ENCODE data around the gene CCL27. TPM values are rescaled to one million over a fixed set of nuclear protein-coding genes. Genes with fewer than 3 reads are reported as not detected.
A peak's percentile ranks its signal among the peaks of the same experiment; 100 is the strongest.

Gene CCL27
- total RNA-seq, 1 donor from 2014 or later = 0.52 TPM

DNA sequence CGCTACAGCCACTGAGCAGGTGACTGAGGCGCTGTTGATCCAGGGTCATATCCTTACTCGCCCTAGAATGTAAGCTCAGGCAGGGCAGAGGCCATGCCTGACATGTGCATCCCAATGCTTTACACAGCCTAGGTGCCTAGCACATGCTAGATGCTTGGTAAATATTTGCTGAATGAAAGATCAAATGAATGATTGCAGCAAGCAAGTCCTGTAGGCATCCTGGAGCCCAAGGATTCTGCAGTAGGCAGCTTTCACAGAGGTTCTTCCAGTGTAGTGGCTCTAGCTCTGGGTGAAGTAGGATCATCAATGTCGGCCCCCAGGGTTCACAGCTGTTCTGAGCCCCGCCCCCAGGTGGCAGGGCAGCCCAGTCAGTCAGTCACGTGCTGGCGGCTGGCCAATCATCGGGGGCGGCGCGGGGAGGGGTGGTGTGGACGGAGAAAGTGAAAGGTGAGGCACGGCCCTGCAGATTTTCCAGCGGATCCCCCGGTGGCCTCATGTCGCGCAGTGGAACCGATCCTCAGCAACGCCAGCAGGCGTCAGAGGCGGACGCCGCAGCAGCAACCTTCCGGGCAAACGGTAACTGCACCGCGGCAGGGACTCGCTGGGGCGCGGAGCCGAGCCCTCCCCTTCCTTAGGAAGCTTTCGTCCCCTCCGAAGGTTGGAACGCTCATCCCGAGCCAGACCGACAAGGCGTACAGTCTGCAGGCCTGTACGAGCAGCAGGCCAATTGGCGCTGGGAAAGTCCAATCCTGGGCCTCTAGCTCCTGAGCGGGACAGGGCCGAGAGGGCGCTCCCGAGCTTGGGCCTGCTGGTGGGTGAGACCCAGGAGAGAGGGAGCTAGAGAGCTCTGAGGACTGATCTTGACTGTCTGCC is 16.0 kb downstream of the CCL27 start, which contains the start of gene GALT:
Gene GALT (plus strand): TSS at position 465 of the 873 bp plus-strand sequence. CDS start 30 bp downstream, at position 495.
- FAIRE-seq (peak; percentile 17), DNase-seq (ENCODE audit: low read depth) (peak; percentile 73)
- Mint-ChIP-seq H3K4me3 (ENCODE audit: unreplicated experiment) (peak within 1 kb of the TSS; percentile 90), H3K4me1 (ENCODE audit: low read depth, unreplicated experiment) (peaks cover 15% of the 10 kb centered on the region), H3K9me3 (ENCODE audit: unreplicated experiment) (no peaks in the 10 kb centered on the region), H3K27me3 (ENCODE audit: low read depth, unreplicated experiment) (no peaks in the 10 kb centered on the region), H3K36me3 (ENCODE audit: low read depth, unreplicated experiment) (peaks cover 4% of the 10 kb centered on the region), H3K27ac (ENCODE audit: unreplicated experiment) (peak within 1 kb of the TSS; percentile 34)
- Histone ChIP-seq H3K27ac (ENCODE audit: low read depth, low read length) (peak within 1 kb of the TSS; percentile 54), H3K4me3 (ENCODE audit: insufficient read depth, low read depth, low read length) (peak within 1 kb of the TSS; percentile 85), H2AFZ (ENCODE audit: low read depth, low read length) (peak within 1 kb of the TSS; percentile 99), H3K4me1 (ENCODE audit: insufficient read depth, low read length) (peaks cover 21% of the 10 kb centered on the region), H3K9me3 (ENCODE audit: insufficient read depth, low read depth, low read length) (no peaks in the 10 kb centered on the region), H3K4me2 (ENCODE audit: low read length) (peak within 1 kb of the TSS; percentile 99), H3K27me3 (ENCODE audit: insufficient read depth, low read length) (no peaks in the 10 kb centered on the region), H4K20me1 (ENCODE audit: insufficient read depth, low read length) (peaks cover 4% of the 10 kb centered on the region), H3K79me2 (ENCODE audit: insufficient read depth, low read length) (peaks cover 8% of the 10 kb centered on the region), H3K9ac (ENCODE audit: low read length) (peak within 1 kb of the TSS; percentile 89), H3K36me3 (ENCODE audit: insufficient read depth, low read length) (no peaks in the 10 kb centered on the region)
- TF ChIP-seq, protein P1, sequence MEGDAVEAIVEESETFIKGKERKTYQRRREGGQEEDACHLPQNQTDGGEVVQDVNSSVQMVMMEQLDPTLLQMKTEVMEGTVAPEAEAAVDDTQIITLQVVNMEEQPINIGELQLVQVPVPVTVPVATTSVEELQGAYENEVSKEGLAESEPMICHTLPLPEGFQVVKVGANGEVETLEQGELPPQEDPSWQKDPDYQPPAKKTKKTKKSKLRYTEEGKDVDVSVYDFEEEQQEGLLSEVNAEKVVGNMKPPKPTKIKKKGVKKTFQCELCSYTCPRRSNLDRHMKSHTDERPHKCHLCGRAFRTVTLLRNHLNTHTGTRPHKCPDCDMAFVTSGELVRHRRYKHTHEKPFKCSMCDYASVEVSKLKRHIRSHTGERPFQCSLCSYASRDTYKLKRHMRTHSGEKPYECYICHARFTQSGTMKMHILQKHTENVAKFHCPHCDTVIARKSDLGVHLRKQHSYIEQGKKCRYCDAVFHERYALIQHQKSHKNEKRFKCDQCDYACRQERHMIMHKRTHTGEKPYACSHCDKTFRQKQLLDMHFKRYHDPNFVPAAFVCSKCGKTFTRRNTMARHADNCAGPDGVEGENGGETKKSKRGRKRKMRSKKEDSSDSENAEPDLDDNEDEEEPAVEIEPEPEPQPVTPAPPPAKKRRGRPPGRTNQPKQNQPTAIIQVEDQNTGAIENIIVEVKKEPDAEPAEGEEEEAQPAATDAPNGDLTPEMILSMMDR (IDR thresholded peaks at IDR 0.05; ENCODE audit: insufficient read depth, low read depth, low read length) = no peak
- TF ChIP-seq EZH2 (IDR thresholded peaks at IDR 0.05; ENCODE audit: insufficient read depth, low read length) = no peak

DNA sequence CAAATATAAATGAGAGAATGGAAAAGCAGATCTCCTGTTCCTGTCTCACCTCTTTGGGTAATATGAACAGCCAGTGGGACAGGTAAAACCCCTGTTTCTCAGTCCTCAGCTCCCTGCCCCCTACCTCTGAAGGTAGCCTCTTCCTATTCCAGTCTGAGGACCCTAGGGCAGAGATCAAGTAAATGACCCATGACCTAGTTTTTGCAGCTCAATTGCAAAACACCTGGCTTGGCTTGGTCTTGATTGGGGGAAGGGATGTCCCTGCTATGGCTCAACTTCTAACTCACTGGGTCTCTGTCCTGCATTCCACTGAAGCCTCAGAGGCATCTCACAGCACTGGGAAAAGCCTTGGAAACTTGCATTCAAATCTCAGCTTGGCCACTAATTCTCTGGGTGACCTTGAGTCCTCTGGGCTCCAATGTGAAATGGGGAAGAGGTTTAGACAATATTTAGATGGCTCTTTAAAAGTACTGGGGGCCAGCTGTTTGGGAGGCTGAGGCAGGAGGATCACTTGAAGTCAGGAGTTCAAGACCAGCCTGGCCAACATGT is 17.6 kb downstream of the CCL27 start:
- Histone ChIP-seq H4K20me1 (ENCODE audit: insufficient read depth, low read length) (peaks cover 4% of the 10 kb centered on the region), H3K27me3 (ENCODE audit: insufficient read depth, low read length) (no peaks in the 10 kb centered on the region), H3K4me2 (ENCODE audit: low read length) (no peak overlapping the region), H3K79me2 (ENCODE audit: insufficient read depth, low read length) (peaks cover 8% of the 10 kb centered on the region), H3K27ac (ENCODE audit: low read depth, low read length) (no peak overlapping the region), H3K9ac (ENCODE audit: low read length) (no peak overlapping the region), H3K9me3 (ENCODE audit: insufficient read depth, low read depth, low read length) (no peaks in the 10 kb centered on the region), H3K4me1 (ENCODE audit: insufficient read depth, low read length) (peaks cover 16% of the 10 kb centered on the region), H3K4me3 (ENCODE audit: insufficient read depth, low read depth, low read length) (no peak overlapping the region), H3K36me3 (ENCODE audit: insufficient read depth, low read length) (no peaks in the 10 kb centered on the region), H2AFZ (ENCODE audit: low read depth, low read length) (no peak overlapping the region)
- no peak overlapping the region for H3K27ac Mint-ChIP-seq (ENCODE audit: unreplicated experiment)
- no peaks in the 10 kb centered on the region for H3K9me3 Mint-ChIP-seq (ENCODE audit: unreplicated experiment)
- H3K4me3 Mint-ChIP-seq (ENCODE audit: unreplicated experiment) = no peak overlapping the region
- FAIRE-seq = no peak
- no peaks in the 10 kb centered on the region for H3K27me3 Mint-ChIP-seq (ENCODE audit: low read depth, unreplicated experiment)
- H3K36me3 Mint-ChIP-seq (ENCODE audit: low read depth, unreplicated experiment) = peaks cover 4% of the 10 kb centered on the region
- no peak for DNase-seq (ENCODE audit: low read depth)
- no peak for TF ChIP-seq EZH2 (IDR thresholded peaks at IDR 0.05; ENCODE audit: insufficient read depth, low read length)
- TF ChIP-seq, protein P1 (IDR thresholded peaks at IDR 0.05; ENCODE audit: insufficient read depth, low read depth, low read length) = no peak
- peaks cover 11% of the 10 kb centered on the region for H3K4me1 Mint-ChIP-seq (ENCODE audit: low read depth, unreplicated experiment)

All from astrocyte (in vitro differentiated cells and primary cell).